HK-2 (cell line): Measurements from ENCODE around the gene GSTA3.

Source experiments
- DNase-seq: peaks from one replicate; pipeline ENCODE4 v3.0.0-alpha.2; 2018; ENCODE audit not compliant: unreplicated experiment

The GSTA3 gene

DNA sequence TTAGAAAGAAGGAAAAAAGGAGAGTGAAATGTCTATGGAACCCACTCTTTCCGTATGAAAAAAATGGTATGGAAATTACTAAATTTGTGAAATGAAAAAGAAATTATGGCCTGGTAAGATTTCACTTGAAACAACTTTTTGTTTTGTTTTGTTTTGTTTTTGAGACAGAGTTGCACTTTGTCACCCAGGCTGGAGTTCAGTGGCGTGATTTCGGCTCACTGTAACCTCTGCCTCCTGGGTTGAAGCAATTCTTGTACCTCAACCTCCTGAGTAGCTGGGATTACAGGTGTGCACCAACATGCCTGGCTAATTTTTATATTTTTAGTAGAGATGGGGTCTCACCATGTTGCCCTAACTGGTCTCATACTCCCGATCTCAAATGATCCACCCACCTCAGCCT is 51.1 kb downstream of the GSTA3 start:
- no peak for DNase-seq

- peak; percentile 49 for DNase-seq
These were observed 53.4 kb downstream of the GSTA3 start for GRCh38 chr6:52856137-52856536.

GRCh38 chr6:52849137-52849536 is 60.4 kb downstream of the GSTA3 start:
- DNase-seq: no peak
